Mammary epithelial cell (primary cell): ENCODE results near the gene HAAO.

Experiments
- CTCF ChIP-seq, 2 donors: IDR thresholded peaks in 1 of 2; conservative IDR thresholded peaks in 1 of 2; 2 replicates each; pipeline ENCODE4 v1.5.1; 2011 to 2012; ENCODE audit warnings: inconsistent platforms in 2 of 2, low read length in 2 of 2, mild to moderate bottlenecking in 2 of 2, control low read depth in 1 of 2, low read depth in 1 of 2; ENCODE audit not compliant: insufficient read depth in 1 of 2; ENCODE audit errors: extremely low read depth in 1 of 2
- EZH2 ChIP-seq: IDR thresholded peaks from 2 replicates; pipeline ENCODE4 v1.6.1; 2012; ENCODE audit warnings: low read length, inconsistent platforms, borderline replicate concordance

GRCh38 chr2:42835577-42836371 is 43.4 kb upstream of the HAAO start:
- TF ChIP-seq CTCF (conservative IDR thresholded peaks at IDR 0.05 in 1 of 2, IDR thresholded peaks at IDR 0.05 in 1 of 2; ENCODE audit: extremely low read depth in 1 of 2, insufficient read depth in 1 of 2, low read depth in 1 of 2, low read length in 2 of 2) = no peak
- no peak for TF ChIP-seq EZH2
